H7 (cell line): Measurements from ENCODE around the gene ZNF300. TPM values are rescaled to one million over a fixed set of nuclear protein-coding genes. Genes with fewer than 3 reads are reported as not detected.

Experiments
- DNase-seq: peaks from one replicate; pipeline ENCODE4 v3.0.0; 2012
- H3K27me3 ChIP-seq: 2 replicates; pipeline ENCODE4 v1.6.0; 2011; ENCODE audit warnings: mild to moderate bottlenecking, low read length; ENCODE audit not compliant: control insufficient read depth, insufficient read depth
- H3K36me3 ChIP-seq: replicated peaks from 2 replicates; pipeline ENCODE4 v1.5.1; 2011; ENCODE audit warnings: low read length; ENCODE audit not compliant: control insufficient read depth, insufficient read depth
- H3K4me3 ChIP-seq: 2 replicates; pipeline ENCODE4 v1.5.1; 2011; ENCODE audit warnings: low read depth, mild to moderate bottlenecking, control low read depth, low read length, moderate library complexity; ENCODE audit not compliant: insufficient read depth
- total RNA-seq: library from RNA; depleted of rRNA; stranded (reverse); fragments of >200 nt; shearing (Covaris generic); gene quantifications from 2 replicates; pipeline ENCODE4 v1.2.3, GENCODE V29; 2014; rRNA removed

The ZNF300 gene
- total RNA-seq, result not detected in 2 replicates

- peak; percentile 77 for DNase-seq
- H3K36me3 ChIP-seq, result peaks cover 8% of the 10 kb centered on the region
- H3K27me3 ChIP-seq, result no peaks in the 10 kb centered on the region
- H3K4me3 ChIP-seq, result peak within 1 kb of the TSS; percentile 41; the same call in 1 of the 2 replicates
These were observed at the start of gene ZNF300 for GRCh38 chr5:150904479-150905311. TSS of gene ZNF300 (minus strand) at chr5:150904980. CDS start at chr5:150903155, 1,825 bp downstream.

DNA sequence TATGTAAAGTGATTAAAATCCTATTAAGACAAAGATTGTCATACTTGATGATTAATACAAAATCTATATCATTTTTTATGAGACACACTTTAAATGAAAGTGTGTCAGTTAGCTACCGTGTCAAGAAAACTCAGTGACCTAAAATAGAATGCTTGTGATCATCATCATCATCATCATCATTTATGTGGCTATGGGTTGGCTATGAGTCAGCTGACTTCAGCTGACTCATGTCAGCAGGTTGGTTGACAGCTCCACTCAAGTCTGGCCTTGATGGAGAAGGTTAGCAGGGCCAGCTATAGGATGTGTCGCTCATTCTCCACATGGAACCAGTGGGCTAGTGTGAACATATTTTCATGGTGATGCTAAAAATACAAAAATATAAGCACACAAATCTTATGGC, 43.8 kb upstream of the ZNF300 start:
- Histone ChIP-seq H3K36me3 (no peaks in the 10 kb centered on the region), H3K4me3 (no peak overlapping the region), H3K27me3 (no peaks in the 10 kb centered on the region)
- no peak for DNase-seq

GRCh38 chr5:150946351-150946905, 41.6 kb upstream of the ZNF300 start:
- DNase-seq, result no peak
- H3K36me3 ChIP-seq, result no peaks in the 10 kb centered on the region
- H3K4me3 ChIP-seq, result no peak overlapping the region
- H3K27me3 ChIP-seq, result no peaks in the 10 kb centered on the region

DNA sequence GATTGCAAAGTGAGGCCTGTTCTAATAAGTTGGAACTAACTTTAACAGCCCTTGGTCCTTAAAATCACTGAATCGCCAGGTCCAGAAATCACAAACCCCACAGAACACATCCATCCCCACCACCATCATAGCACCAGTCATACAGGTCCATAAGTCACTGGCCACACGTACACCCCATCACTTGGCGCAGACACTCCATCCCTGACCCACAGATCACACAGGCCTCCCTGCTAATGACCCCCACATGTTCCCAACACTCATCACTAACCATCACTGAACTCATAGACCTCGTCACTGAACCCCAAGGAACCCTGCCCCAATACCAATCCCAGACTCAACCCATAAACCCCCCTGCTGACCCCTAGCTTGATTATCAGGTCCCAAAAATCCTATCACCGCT, 41.2 kb upstream of the ZNF300 start:
- no peaks in the 10 kb centered on the region for H3K36me3 ChIP-seq
- no peak overlapping the region for H3K4me3 ChIP-seq

DNA sequence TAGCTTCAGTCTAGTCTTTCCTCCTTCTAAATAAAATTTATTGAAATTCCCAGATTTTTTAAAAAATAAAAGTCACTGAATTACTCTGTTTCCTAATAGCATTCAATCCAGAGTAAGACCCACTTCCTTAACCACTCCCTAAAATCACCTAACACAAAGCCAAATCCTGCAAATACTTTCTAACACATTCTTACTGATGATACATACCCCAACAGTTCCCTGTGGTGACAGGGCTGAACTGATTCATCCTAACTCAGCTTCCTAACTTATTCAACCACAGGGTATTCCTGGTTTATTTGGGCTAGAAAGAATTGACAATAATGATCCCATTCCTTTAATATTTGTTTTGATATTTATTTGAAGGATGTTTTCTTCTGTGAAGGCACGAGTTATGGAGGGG, 40.7 kb upstream of the ZNF300 start:
- DNase-seq, result no peak
- Histone ChIP-seq H3K36me3 (no peaks in the 10 kb centered on the region), H3K4me3 (no peak overlapping the region), H3K27me3 (no peaks in the 10 kb centered on the region)

More for the DNA sequence above, 41.2 kb upstream of the ZNF300 start:
- no peaks in the 10 kb centered on the region for H3K27me3 ChIP-seq
- no peak for DNase-seq

GRCh38 chr5:150931368-150931965, 26.7 kb upstream of the ZNF300 start:
- Histone ChIP-seq H3K27me3 (no peaks in the 10 kb centered on the region), H3K4me3 (no peak overlapping the region), H3K36me3 (no peaks in the 10 kb centered on the region)
- DNase-seq, result no peak

DNA sequence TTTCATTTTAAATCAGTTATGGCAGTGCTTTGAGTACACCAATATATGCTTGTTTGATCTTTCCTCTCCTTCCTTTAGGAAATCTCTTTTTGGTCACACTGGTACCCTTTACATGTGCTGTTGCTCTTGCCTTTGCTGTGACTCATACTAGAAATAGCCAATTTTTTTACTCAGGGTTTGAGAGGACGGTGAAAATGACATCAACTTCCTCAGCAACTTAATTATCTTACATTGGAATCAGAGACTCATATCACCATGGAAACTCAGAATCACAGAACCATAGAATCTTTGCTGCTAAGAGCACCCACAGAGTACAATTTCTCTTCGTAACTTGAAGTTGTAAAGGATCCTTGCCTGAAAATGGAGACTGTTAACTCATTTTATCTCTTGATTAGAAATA, 13.8 kb upstream of the ZNF300 start:
- no peak for DNase-seq
- no peaks in the 10 kb centered on the region for H3K36me3 ChIP-seq
- H3K27me3 ChIP-seq, result no peaks in the 10 kb centered on the region
- H3K4me3 ChIP-seq, result no peak overlapping the region

DNA sequence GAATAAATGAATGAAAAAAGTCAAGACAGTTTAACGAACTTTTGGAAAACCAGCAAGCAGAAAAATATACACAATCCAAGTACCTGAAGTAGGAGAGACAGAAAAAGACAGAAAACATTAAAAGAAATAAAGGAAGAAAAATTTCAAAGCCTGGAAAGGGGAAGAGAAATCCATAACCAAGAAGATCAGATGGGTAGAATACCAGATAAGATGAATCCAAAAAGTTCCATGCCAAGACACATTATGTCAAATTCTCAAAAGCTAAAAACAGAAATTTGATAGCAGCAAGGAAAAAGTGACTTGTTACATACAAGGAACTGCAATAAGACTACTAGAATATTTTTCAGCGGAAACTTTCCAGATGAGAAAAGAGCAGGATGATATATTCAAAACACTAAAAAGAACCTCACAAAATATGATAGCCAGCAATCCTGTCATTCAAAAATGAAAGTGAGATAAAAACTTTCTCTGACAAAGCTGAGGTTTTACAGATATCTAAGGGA, 7.6 kb upstream of the ZNF300 start:
- no peak overlapping the region for H3K4me3 ChIP-seq
- no peaks in the 10 kb centered on the region for H3K27me3 ChIP-seq
- DNase-seq, result no peak
- no peaks in the 10 kb centered on the region for H3K36me3 ChIP-seq

DNA sequence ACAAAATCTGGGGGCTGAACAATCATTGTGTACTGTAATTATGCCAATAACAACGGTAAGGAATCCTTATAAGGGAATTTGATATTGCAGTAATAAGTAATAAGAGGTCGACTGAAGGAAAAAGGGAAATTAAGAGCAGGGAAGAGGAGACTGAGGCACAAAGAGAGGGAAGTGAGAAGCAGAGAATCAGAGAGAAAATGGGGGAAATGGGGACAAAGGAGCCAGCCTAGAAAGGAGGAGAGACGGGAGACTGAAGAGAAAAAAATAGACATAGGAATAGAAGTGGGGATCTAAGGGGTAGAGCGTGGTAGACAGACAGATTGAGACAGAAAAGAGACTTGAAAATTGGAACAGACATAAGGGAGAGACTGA, 518 bp upstream of the ZNF300 start:
- no peaks in the 10 kb centered on the region for H3K27me3 ChIP-seq
- H3K4me3 ChIP-seq, result peak overlapping the region; percentile 39; the same call in 1 of the 2 replicates
- H3K36me3 ChIP-seq, result peaks cover 6% of the 10 kb centered on the region
- DNase-seq, result no peak

DNA sequence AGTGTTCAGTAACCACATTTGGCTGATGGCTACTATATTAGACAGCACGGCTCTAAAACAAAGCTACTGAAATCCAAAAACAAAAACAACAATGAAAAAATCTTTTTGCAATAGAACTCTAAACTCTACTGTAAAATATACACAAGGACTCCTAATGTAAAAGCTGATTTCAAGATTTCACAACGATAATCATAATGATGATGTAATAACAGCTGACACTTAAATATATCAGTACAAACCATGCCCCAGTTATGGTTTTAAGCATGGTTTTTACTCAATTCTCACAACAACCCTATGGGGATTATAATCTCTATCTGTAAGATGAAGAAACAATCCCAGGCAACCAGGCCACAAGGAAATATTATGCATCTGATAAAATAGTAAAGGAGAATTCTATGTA, 3.3 kb downstream of the ZNF300 start:
- no peaks in the 10 kb centered on the region for H3K27me3 ChIP-seq
- no peak overlapping the region for H3K4me3 ChIP-seq
- no peak for DNase-seq
- H3K36me3 ChIP-seq, result peaks cover 16% of the 10 kb centered on the region

GRCh38 chr5:150895431-150896428, 9.1 kb downstream of the ZNF300 start:
- Histone ChIP-seq H3K4me3 (no peak overlapping the region), H3K36me3 (peaks cover 19% of the 10 kb centered on the region), H3K27me3 (no peaks in the 10 kb centered on the region)
- DNase-seq, result no peak

- no peaks in the 10 kb centered on the region for H3K27me3 ChIP-seq
- DNase-seq, result no peak
- no peaks in the 10 kb centered on the region for H3K36me3 ChIP-seq
- H3K4me3 ChIP-seq, result no peak overlapping the region
These were observed 25.4 kb downstream of the ZNF300 start for GRCh38 chr5:150879358-150879757.

- no peaks in the 10 kb centered on the region for H3K36me3 ChIP-seq
- no peaks in the 10 kb centered on the region for H3K27me3 ChIP-seq
- no peak overlapping the region for H3K4me3 ChIP-seq
- DNase-seq, result no peak
These were observed 42.7 kb downstream of the ZNF300 start for GRCh38 chr5:150862070-150862469.

GRCh38 chr5:150860246-150860821, 44.4 kb downstream of the ZNF300 start:
- no peaks in the 10 kb centered on the region for H3K27me3 ChIP-seq
- no peak overlapping the region for H3K4me3 ChIP-seq
- no peaks in the 10 kb centered on the region for H3K36me3 ChIP-seq
- no peak for DNase-seq
